HG02885 (cell line): ENCODE measurements around the gene FGF19.

Experiments used
- ATAC-seq: cut with Tn5 transposase; IDR thresholded peaks from one replicate; pipeline ENCODE4 v1.9.1; 2021; ENCODE audit warnings: mild to moderate bottlenecking; ENCODE audit not compliant: unreplicated experiment, poor library complexity

The FGF19 gene

GRCh38 chr11:69703768-69704507 is at the start of gene FGF19:
TSS of gene FGF19 (minus strand) at chr11:69704022. CDS start at chr11:69703876, 146 bp downstream.
- no peak for ATAC-seq

- ATAC-seq, result no peak
Observed at GRCh38 chr11:69752890-69753289, 49.1 kb upstream of the FGF19 start.

GRCh38 chr11:69750875-69751597 is 47.2 kb upstream of the FGF19 start:
- ATAC-seq, result no peak

- no peak for ATAC-seq
Observed at GRCh38 chr11:69750108-69750850, 46.5 kb upstream of the FGF19 start.

DNA sequence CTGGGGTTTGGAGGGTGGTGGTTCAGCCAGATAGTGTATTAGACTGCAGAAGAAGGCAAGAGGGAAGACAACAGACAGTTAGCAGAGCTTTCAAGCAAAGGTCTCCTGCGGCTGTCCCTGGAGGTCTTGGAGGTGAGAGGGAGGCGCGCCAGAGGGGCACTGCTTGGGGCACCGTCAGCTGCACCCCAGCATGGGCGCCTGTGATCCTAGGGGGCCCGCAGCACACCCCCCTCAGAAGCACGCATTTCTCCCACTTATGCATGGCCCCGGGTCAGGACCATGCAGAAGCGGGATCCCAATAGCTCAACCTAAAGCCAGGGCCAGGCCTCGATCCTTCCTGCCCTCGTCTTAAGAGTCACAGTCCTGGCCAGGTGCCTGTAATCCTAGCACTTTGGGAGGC is 44.8 kb upstream of the FGF19 start:
- ATAC-seq, result no peak

- no peak for ATAC-seq
Observed at GRCh38 chr11:69746752-69747742, 43.2 kb upstream of the FGF19 start.

DNA sequence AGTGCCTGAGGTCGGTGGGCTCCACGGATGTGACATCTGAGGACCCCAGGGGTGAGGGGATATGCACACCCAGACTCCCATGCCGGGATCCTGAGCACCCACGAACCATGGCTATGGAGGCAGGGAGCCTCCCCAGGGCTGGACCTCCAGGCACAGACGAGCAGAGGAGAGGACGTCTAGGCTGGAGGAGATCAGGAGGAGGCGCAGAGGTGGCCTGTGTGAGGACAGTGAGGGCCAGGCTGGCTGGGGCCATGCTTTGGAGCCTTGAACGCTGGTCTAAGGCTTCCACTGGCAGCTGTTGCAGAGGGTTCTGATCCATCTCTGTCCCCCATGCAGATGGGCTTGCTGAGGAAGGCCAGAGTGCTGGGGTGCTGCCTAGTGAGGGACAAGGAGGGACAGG is 42.3 kb upstream of the FGF19 start:
- ATAC-seq, result no peak

DNA sequence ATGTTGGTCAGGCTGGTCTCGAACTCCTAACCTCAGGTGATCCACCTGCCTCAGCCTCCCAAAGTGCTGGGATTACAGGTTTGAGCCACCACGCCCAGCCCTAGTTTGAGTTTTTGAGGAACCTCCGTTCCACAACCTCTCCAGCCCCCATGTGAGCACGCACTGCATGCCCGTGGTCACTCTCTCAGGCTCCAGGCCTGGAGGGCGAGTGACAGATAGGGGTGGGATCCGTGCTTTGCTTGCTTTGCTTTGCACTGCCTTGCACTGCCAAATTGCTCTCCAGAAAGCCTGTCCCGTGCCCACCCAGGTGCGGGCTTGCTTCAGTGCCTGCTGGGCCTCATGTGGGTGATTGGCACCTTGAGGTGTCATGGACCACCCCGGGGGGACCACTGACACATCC is 41.4 kb upstream of the FGF19 start:
- ATAC-seq, result no peak

DNA sequence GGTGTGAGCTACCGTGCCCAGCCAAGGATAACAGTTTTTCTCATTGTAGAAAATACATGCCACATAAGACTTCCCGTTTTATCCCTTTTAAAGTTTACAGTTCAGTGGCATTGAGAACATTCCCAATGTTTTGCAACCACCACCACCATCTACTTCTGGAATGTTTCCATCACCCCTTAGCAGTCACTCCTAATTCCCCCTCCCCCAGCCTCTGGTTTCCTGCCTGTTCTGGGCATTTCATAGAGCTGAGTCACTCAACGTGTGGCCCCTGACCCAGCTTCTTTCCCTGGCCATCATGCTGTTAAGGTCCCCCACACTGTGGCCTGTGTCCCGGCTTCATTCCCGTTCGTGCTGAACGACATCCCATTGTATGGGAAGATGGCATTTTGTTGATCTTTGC is 40.6 kb upstream of the FGF19 start:
- ATAC-seq, result no peak

- no peak for ATAC-seq
Observed at GRCh38 chr11:69734841-69735240, 31.0 kb upstream of the FGF19 start.

DNA sequence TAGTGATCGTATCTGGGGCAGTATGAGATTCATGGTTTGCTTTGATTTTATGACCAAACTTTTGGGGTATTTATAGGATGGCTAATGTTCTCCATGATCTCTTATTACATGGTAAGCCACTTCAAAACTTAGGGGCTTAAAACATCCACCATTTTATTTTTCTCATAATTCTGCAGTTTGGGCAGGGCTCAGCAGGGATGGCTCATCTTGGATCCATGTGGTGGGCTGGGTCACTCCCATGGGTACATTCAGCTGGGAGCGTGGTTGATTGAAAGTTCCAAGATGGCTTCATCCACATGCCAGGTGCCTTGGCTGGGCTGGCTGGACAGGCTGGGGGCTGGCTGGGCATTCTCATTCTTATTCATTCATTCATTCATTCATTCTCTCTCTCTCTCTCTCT is 30.5 kb upstream of the FGF19 start:
- ATAC-seq, result no peak

GRCh38 chr11:69732910-69733309 is 29.1 kb upstream of the FGF19 start:
- ATAC-seq, result no peak

- no peak for ATAC-seq
Observed at GRCh38 chr11:69731110-69731509, 27.3 kb upstream of the FGF19 start.

GRCh38 chr11:69730500-69730899 is 26.7 kb upstream of the FGF19 start:
- ATAC-seq, result no peak

DNA sequence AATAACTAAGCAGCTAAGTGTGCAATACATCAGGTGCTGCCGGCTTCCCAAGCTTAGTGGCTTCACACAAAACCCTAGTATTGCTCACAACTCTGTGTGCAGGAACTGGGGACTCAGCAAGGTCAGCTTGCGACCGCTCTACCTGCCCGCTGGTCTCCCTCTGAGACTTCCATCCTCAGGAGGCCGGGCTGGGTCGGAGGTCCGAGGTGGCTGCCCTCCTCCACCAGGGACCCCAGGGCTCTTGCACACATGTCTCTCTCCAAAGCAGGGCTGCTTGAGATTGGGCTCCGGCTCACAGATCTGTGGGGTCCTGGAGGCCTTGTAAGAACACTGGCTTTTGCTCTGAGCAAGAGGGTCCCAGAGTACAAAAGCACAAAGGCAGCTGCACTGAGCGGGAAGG is 25.4 kb upstream of the FGF19 start:
- no peak for ATAC-seq

GRCh38 chr11:69727266-69727665 is 23.4 kb upstream of the FGF19 start:
- no peak for ATAC-seq

GRCh38 chr11:69726481-69726880 is 22.7 kb upstream of the FGF19 start:
- no peak for ATAC-seq

GRCh38 chr11:69726019-69726418 is 22.2 kb upstream of the FGF19 start:
- ATAC-seq, result no peak

DNA sequence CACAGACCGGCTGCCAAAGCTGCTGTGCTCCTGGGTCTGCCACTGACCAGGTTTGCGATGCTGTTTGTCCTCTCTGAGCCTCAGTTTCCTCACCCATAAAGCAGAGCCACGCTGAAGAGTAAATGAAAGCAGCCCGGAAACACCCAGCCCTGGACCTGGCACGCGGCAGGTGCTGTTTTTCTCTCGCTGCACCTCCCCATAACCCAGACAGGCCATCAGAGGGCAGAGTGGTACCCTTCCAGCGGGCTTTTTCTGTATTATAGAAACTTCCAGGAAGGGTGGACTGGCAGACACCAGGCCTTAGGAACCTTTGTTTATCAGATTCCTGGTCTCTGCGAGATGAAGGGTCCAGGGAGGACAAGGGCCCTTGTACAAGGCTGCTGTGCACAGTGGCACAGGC is 17.9 kb upstream of the FGF19 start:
- ATAC-seq, result no peak

DNA sequence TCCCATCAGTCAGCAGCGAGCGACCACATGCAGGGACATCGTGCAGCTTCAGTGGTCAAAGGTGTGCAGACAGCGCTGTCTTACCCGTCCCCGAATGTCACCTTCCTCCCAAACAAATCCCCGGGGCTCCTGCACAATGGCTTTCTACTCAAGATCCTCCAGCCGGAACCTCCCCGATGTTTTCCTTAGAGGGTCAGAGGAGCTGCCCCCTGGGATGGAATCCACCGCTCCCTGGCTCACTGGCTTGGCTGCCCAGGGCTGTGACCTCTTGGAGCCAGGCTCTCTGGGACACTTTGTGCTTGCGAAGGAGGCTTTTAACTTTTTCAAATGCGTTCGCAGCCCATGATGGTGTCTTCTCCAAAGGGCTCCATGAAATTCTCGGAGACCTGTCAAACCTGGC is 17.3 kb upstream of the FGF19 start:
- no peak for ATAC-seq
